Spinal cord (tissue), 10 donors: ENCODE measurements around the gene WDR4. TPM values are rescaled to one million over a fixed set of nuclear protein-coding genes. Genes with fewer than 3 reads are reported as not detected.
"Not testable (repeated sequence)": the region's sequence is repeated elsewhere in the genome, so short reads cannot be mapped to it uniquely, and the experiment has no call there.

Experiments used
- DNase-seq, 6 donors: peaks; one replicate each; pipeline versions ENCODE4 v3.0.0 to v3.0.0-alpha.2; 2013 to 2015; ENCODE audit warnings: low spot score in 6 of 6, low read depth in 4 of 6
- H3K27ac ChIP-seq: one replicate; pipeline ENCODE4 v1.5.1; 2013; ENCODE audit warnings: low read depth, low read length, control low read depth
- H3K27me3 ChIP-seq: one replicate; pipeline ENCODE4 v1.6.1; 2013; ENCODE audit warnings: low read length; ENCODE audit not compliant: control insufficient read depth, insufficient read depth
- H3K36me3 ChIP-seq: one replicate; pipeline ENCODE4 v1.6.1; 2013; ENCODE audit warnings: low read length; ENCODE audit not compliant: control insufficient read depth, insufficient read depth
- H3K4me1 ChIP-seq: one replicate; pipeline ENCODE4 v1.6.1; 2013; ENCODE audit warnings: low read length; ENCODE audit not compliant: control insufficient read depth, insufficient read depth
- H3K4me3 ChIP-seq: one replicate; pipeline ENCODE4 v1.5.1; 2013; ENCODE audit warnings: low read depth, low read length, control low read depth
- H3K9me3 ChIP-seq: one replicate; pipeline ENCODE4 v1.6.1; 2013; ENCODE audit warnings: low read length; ENCODE audit not compliant: control insufficient read depth, insufficient read depth
- WGBS: methylation state at CpG from one replicate; pipeline ENCODE4 v1.1.5; 2013; ENCODE audit warnings: missing lambda C conversion rate; ENCODE audit not compliant: insufficient coverage; 5-methylcytosine and 5-hydroxymethylcytosine counted together
- polyA plus RNA-seq, 2 donors: library from polyadenylated mRNA; unstranded; fragments of 120-200 nt; gene quantifications; one replicate each; pipeline ENCODE4 v1.2.1, GENCODE V29; 2013; ENCODE audit not compliant: insufficient read length in 2 of 2
- total RNA-seq, 2 donors: library from RNA; depleted of rRNA in 1 of 2; stranded (reverse); fragments of 120-200 nt in 1 of 2; fragments of >200 nt in 1 of 2; gene quantifications; one replicate each; pipeline versions ENCODE4 v1.2.3 to v1.2.4, GENCODE V29; 2013 to 2014
- donor health status: healthy.

WDR4 gene
- total and polyA plus RNA-seq, 4 donors: 7.7 to 16.3 (median 10.0) TPM

- Histone ChIP-seq H3K27me3 (no peaks in the 10 kb centered on the region), H3K27ac (no peak overlapping the region), H3K4me1 (peaks cover 12% of the 10 kb centered on the region), H3K36me3 (peaks cover 28% of the 10 kb centered on the region), H3K4me3 (no peak overlapping the region), H3K9me3 (no peaks in the 10 kb centered on the region)
- DNase-seq: no peak
- 83% methylated on average over 10 of the region's 12 CpGs for WGBS
Measured at GRCh38 chr21:42835611-42836401, 43.5 kb downstream of the WDR4 start.

- peaks cover 12% of the 10 kb centered on the region for H3K4me1 ChIP-seq
- no peaks in the 10 kb centered on the region for H3K27me3 ChIP-seq
- H3K4me3 ChIP-seq: no peak overlapping the region
- H3K36me3 ChIP-seq: peaks cover 22% of the 10 kb centered on the region
- 89% methylated on average over 6 of the region's 6 CpGs for WGBS
- no peak overlapping the region for H3K27ac ChIP-seq
- no peak for DNase-seq
- no peaks in the 10 kb centered on the region for H3K9me3 ChIP-seq
Measured at GRCh38 chr21:42835211-42835610, 44.1 kb downstream of the WDR4 start.

GRCh38 chr21:42834726-42835191, 44.6 kb downstream of the WDR4 start:
- Histone ChIP-seq H3K27ac (no peak overlapping the region), H3K4me1 (peaks cover 12% of the 10 kb centered on the region), H3K4me3 (no peak overlapping the region), H3K27me3 (no peaks in the 10 kb centered on the region), H3K9me3 (no peaks in the 10 kb centered on the region), H3K36me3 (peaks cover 18% of the 10 kb centered on the region)
- WGBS: 96% methylated on average over 12 of the region's 13 CpGs
- no peak for DNase-seq

GRCh38 chr21:42833859-42834725, 45.2 kb downstream of the WDR4 start:
- Histone ChIP-seq H3K4me3 (no peak overlapping the region), H3K27ac (no peak overlapping the region), H3K36me3 (peaks cover 11% of the 10 kb centered on the region), H3K9me3 (no peaks in the 10 kb centered on the region), H3K4me1 (peaks cover 12% of the 10 kb centered on the region), H3K27me3 (no peaks in the 10 kb centered on the region)
- WGBS: 80% methylated on average over 15 of the region's 23 CpGs
- DNase-seq: no peak

GRCh38 chr21:42833439-42833815, 45.9 kb downstream of the WDR4 start:
- H3K4me1 ChIP-seq: peaks cover 12% of the 10 kb centered on the region
- peaks cover 11% of the 10 kb centered on the region for H3K36me3 ChIP-seq
- no peak overlapping the region for H3K4me3 ChIP-seq
- H3K9me3 ChIP-seq: no peaks in the 10 kb centered on the region
- no peaks in the 10 kb centered on the region for H3K27me3 ChIP-seq
- 56% methylated on average over 7 of the region's 11 CpGs for WGBS
- H3K27ac ChIP-seq: no peak overlapping the region
- DNase-seq: peak in 2 of 6 donors; percentile 28 to 54

- H3K27ac ChIP-seq, H3K4me1 ChIP-seq, H3K27me3 ChIP-seq, H3K36me3 ChIP-seq, H3K4me3 ChIP-seq, DNase-seq, H3K9me3 ChIP-seq: not testable (repeated sequence)
- WGBS: 100% methylated on average over 1 of the region's 4 CpGs
Measured at GRCh38 chr21:42832321-42832630, 47.1 kb downstream of the WDR4 start.

- H3K4me1 ChIP-seq: peaks cover 7% of the 10 kb centered on the region
- DNase-seq: no peak
- 73% methylated on average over 11 of the region's 25 CpGs for WGBS
- peaks cover 5% of the 10 kb centered on the region for H3K36me3 ChIP-seq
- H3K27me3 ChIP-seq: no peaks in the 10 kb centered on the region
- no peak overlapping the region for H3K4me3 ChIP-seq
- H3K27ac ChIP-seq: no peak overlapping the region
- no peaks in the 10 kb centered on the region for H3K9me3 ChIP-seq
Measured at GRCh38 chr21:42830456-42831455, 48.6 kb downstream of the WDR4 start.

GRCh38 chr21:42829954-42830353, 49.4 kb downstream of the WDR4 start:
- Histone ChIP-seq H3K4me3 (no peak overlapping the region), H3K9me3 (no peaks in the 10 kb centered on the region), H3K4me1 (peaks cover 7% of the 10 kb centered on the region), H3K27ac (no peak overlapping the region), H3K36me3 (peaks cover 2% of the 10 kb centered on the region), H3K27me3 (no peaks in the 10 kb centered on the region)
- DNase-seq: no peak
- WGBS: 93% methylated on average over 2 of the region's 4 CpGs

- H3K4me1 ChIP-seq: peaks cover 7% of the 10 kb centered on the region
- 87% methylated on average over 8 of the region's 9 CpGs for WGBS
- no peak overlapping the region for H3K27ac ChIP-seq
- no peaks in the 10 kb centered on the region for H3K36me3 ChIP-seq
- no peaks in the 10 kb centered on the region for H3K27me3 ChIP-seq
- DNase-seq: no peak
- no peak overlapping the region for H3K4me3 ChIP-seq
- H3K9me3 ChIP-seq: no peaks in the 10 kb centered on the region
Measured at GRCh38 chr21:42829417-42829816, 49.9 kb downstream of the WDR4 start.
